ENCODE results near the gene XCL1. TPM values are rescaled to one million over a fixed set of nuclear protein-coding genes. Genes with fewer than 3 reads are reported as not detected.

Gene XCL1
- total RNA-seq, 1 donor from 2014 or later: 1.2 TPM

GRCh38 chr1:168561989-168562388, 14.4 kb upstream of the XCL1 start:
- no peak for ATAC-seq
- no peak for DNase-seq

GRCh38 chr1:168565825-168566224, 10.6 kb upstream of the XCL1 start:
- intact Hi-C loops (cut with DNase I): no loop called here
- no peak for TF ChIP-seq CTCF (IDR thresholded peaks at IDR 0.05)
- Histone ChIP-seq H3K4me1 (no peaks in the 10 kb centered on the region), H3K9me3 (no peaks in the 10 kb centered on the region), H3K36me3 (no peaks in the 10 kb centered on the region), H3K27ac (no peak overlapping the region), H3K4me3 (no peak overlapping the region), H3K27me3 (ENCODE audit: low read depth) (no peaks in the 10 kb centered on the region)
- ATAC-seq (no peak), DNase-seq (no peak)

More at GRCh38 chr1:168561989-168562388, 14.4 kb upstream of the XCL1 start:
- Histone ChIP-seq H3K4me1 (no peaks in the 10 kb centered on the region), H3K9me3 (no peaks in the 10 kb centered on the region), H3K4me3 (no peak overlapping the region), H3K36me3 (no peaks in the 10 kb centered on the region), H3K27ac (no peak overlapping the region), H3K27me3 (ENCODE audit: low read depth) (no peaks in the 10 kb centered on the region)
- TF ChIP-seq CTCF (IDR thresholded peaks at IDR 0.05): no peak
- intact Hi-C loops (cut with DNase I): no loop called here

- H3K9me3 ChIP-seq: no peaks in the 10 kb centered on the region
- H3K36me3 ChIP-seq: no peaks in the 10 kb centered on the region
- ATAC-seq: no peak
- no peaks in the 10 kb centered on the region for H3K4me1 ChIP-seq
- no peak overlapping the region for H3K4me3 ChIP-seq
- TF ChIP-seq CTCF (IDR thresholded peaks at IDR 0.05): no peak
- no peak overlapping the region for H3K27ac ChIP-seq
- no peak for DNase-seq
- intact Hi-C loops (cut with DNase I): no loop called here
- no peaks in the 10 kb centered on the region for H3K27me3 ChIP-seq (ENCODE audit: low read depth)
Observed at GRCh38 chr1:168567007-168567406, 9.4 kb upstream of the XCL1 start.

GRCh38 chr1:168567568-168567967, 8.8 kb upstream of the XCL1 start:
- no peak for TF ChIP-seq CTCF (IDR thresholded peaks at IDR 0.05)
- no peak overlapping the region for H3K4me3 ChIP-seq
- DNase-seq: no peak
- intact Hi-C loops (cut with DNase I): no loop called here
- no peak overlapping the region for H3K27ac ChIP-seq
- H3K27me3 ChIP-seq (ENCODE audit: low read depth): no peaks in the 10 kb centered on the region
- no peak for ATAC-seq
- no peaks in the 10 kb centered on the region for H3K9me3 ChIP-seq
- no peaks in the 10 kb centered on the region for H3K4me1 ChIP-seq
- H3K36me3 ChIP-seq: no peaks in the 10 kb centered on the region

GRCh38 chr1:168568346-168568745, 8.1 kb upstream of the XCL1 start:
- DNase-seq (no peak), ATAC-seq (no peak)
- intact Hi-C loops (cut with DNase I): no loop called here
- no peak for TF ChIP-seq CTCF (IDR thresholded peaks at IDR 0.05)
- Histone ChIP-seq H3K4me1 (no peaks in the 10 kb centered on the region), H3K9me3 (no peaks in the 10 kb centered on the region), H3K27ac (no peak overlapping the region), H3K4me3 (no peak overlapping the region), H3K27me3 (ENCODE audit: low read depth) (no peaks in the 10 kb centered on the region), H3K36me3 (no peaks in the 10 kb centered on the region)

- DNase-seq: no peak
- ATAC-seq: no peak
- TF ChIP-seq CTCF (IDR thresholded peaks at IDR 0.05): no peak
- Histone ChIP-seq H3K9me3 (no peaks in the 10 kb centered on the region), H3K27me3 (ENCODE audit: low read depth) (no peaks in the 10 kb centered on the region), H3K36me3 (no peaks in the 10 kb centered on the region), H3K4me3 (no peak overlapping the region), H3K4me1 (no peaks in the 10 kb centered on the region), H3K27ac (no peak overlapping the region)
- intact Hi-C loops (cut with DNase I): no loop called here
Observed at GRCh38 chr1:168570652-168571051, 5.8 kb upstream of the XCL1 start.
